Measurements from ENCODE around the gene RERE.

GRCh38 chr1:8687039-8687438 lies 130.4 kb downstream of the RERE start:
- TF ChIP-seq CTCF (IDR thresholded peaks at IDR 0.05) (no peak), POLR2A (IDR thresholded peaks at IDR 0.05) (no peak)

Measured in thyroid gland (tissue), 4 donors.